Right atrium auricular region (tissue), 2 donors: ENCODE results near the gene IER2. TPM values are rescaled to one million over a fixed set of nuclear protein-coding genes. Genes with fewer than 3 reads are reported as not detected.
"Not testable (repeated sequence)": the region's sequence is repeated elsewhere in the genome, so short reads cannot be mapped to it uniquely, and the experiment has no call there.

Experiments
- DNase-seq: peaks from one replicate; pipeline ENCODE4 v3.0.0-alpha.2; 2019; ENCODE audit warnings: low spot score
- H3K27ac ChIP-seq, 2 donors: fragments of 200-600 bp; sonication (generic); 1 replicate in 1 of 2; 2 replicates in 1 of 2; pipeline ENCODE4 v1.5.1; 2016 to 2019
- H3K27me3 ChIP-seq, 2 donors: fragments of 200-600 bp; sonication (generic); one replicate each; pipeline versions ENCODE4 v1.5.1 to v1.6.0; 2017 to 2019
- H3K36me3 ChIP-seq: fragments of 200-600 bp; sonication (generic); one replicate; pipeline ENCODE4 v1.5.1; 2016
- H3K4me1 ChIP-seq, 2 donors: fragments of 200-600 bp; sonication (generic); one replicate each; pipeline versions ENCODE4 v1.5.1 to v1.6.0; 2017 to 2019
- H3K4me3 ChIP-seq, 2 donors: fragments of 200-600 bp; sonication (generic); 1 replicate in 1 of 2; 2 replicates in 1 of 2; pipeline ENCODE4 v1.5.1; 2017 to 2019; ENCODE audit warnings: mild to moderate bottlenecking in 1 of 2, moderate library complexity in 1 of 2
- H3K9me3 ChIP-seq, 2 donors: fragments of 200-600 bp; sonication (generic); one replicate each; pipeline ENCODE4 v1.5.1; 2019
- CTCF ChIP-seq, 2 donors: fragments of 200-600 bp; sonication (generic); IDR thresholded peaks; one replicate each; pipeline ENCODE4 v1.5.1; 2019; ENCODE audit warnings: antibody characterized with exemption in 2 of 2
- total RNA-seq, 2 donors: library from RNA; depleted of rRNA; stranded (reverse); fragments of >200 nt; gene quantifications; one replicate each; pipeline ENCODE4 v1.1.0, GENCODE V29; 2016

Gene IER2
- total RNA-seq, 2 donors from 2014 or later = 35.4 to 139 TPM

GRCh38 chr19:13171146-13171545 is 20.9 kb downstream of the IER2 start:
- no peak for DNase-seq
- Histone ChIP-seq H3K27ac (no peak overlapping the region), H3K27me3 (no peaks in the 10 kb centered on the region), H3K4me3 (no peak overlapping the region), H3K4me1 (peaks cover 0 to 38% of the 10 kb centered on the region in 2 donors), H3K36me3 (no peaks in the 10 kb centered on the region), H3K9me3 (no peaks in the 10 kb centered on the region)
- TF ChIP-seq CTCF (IDR thresholded peaks at IDR 0.05) = no peak

DNA sequence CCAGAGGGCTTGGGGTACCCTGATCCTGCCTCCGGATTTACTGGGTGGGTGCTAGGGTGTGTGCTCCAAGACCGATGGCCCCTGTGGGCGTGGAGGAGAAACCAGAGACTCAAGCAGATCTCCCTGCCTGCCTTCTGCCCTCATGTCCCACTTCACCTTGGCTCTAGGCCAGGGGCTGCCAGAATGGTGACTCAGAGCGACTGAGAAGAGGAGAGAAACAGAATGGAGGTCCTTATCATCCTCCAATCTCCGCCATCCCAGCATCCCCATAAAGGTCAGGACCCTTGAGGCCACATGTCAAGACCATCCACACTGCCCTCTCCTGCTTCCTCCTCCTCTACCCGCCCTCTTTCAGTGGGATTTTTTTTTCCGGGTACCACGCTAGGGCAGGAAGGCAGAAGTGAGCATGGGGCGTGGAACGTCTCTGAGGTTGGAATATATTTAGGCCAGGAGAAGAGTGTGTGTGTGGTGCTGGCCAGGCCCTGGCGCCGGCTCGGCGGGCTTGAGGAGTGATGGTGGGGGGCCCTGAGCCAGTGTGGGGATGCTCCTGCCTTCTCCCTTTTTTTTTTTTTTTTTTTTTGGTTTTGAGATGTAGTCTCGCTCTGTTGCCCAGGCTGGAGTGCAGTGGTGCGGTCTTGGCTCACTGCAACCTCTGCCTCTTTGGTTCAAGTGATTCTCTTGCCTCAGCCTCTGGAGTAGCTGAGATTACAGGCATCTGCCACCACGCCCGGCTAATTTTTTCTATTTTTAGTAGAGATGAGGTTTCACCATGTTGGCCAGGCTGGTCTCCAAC is 22.3 kb downstream of the IER2 start:
- Histone ChIP-seq H3K4me3 (no peak overlapping the region), H3K36me3 (no peaks in the 10 kb centered on the region), H3K27ac (peak overlapping the region; percentile 64 to 67), H3K4me1 (peaks cover 0 to 24% of the 10 kb centered on the region in 2 donors), H3K9me3 (no peaks in the 10 kb centered on the region), H3K27me3 (no peaks in the 10 kb centered on the region)
- no peak for TF ChIP-seq CTCF (IDR thresholded peaks at IDR 0.05)
- DNase-seq = peak; percentile 88

GRCh38 chr19:13173139-13173737 is 23.0 kb downstream of the IER2 start:
- Histone ChIP-seq H3K27me3 (no peaks in the 10 kb centered on the region), H3K4me1 (peaks cover 0 to 17% of the 10 kb centered on the region in 2 donors), H3K4me3 (no peak overlapping the region), H3K9me3 (no peaks in the 10 kb centered on the region), H3K27ac (peak overlapping the region; percentile 64 to 67), H3K36me3 (no peaks in the 10 kb centered on the region)
- TF ChIP-seq CTCF (IDR thresholded peaks at IDR 0.05) = no peak
- no peak for DNase-seq

DNA sequence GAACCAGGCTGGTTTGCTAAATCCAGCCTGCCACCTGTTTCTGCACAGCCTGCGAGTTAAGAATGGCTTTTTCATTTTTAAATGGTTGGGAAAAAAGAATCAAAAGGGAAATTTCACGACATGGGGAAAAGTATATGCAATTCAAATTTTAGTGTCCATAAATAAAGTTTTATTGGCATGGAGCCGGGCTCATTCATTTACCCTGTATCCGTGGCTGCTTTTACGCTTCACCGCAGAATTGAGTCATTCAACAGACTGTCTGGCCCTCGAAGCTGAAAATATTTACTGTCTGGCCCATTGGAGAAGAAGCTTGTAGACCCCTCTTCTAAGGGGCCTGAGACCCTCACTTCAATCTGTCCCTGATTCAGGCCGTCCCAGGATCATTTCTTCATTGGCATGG is 26.1 kb downstream of the IER2 start:
- no peaks in the 10 kb centered on the region for H3K9me3 ChIP-seq
- no peaks in the 10 kb centered on the region for H3K36me3 ChIP-seq
- peaks cover 0 to 18% of the 10 kb centered on the region in 2 donors for H3K4me1 ChIP-seq
- DNase-seq = no peak
- H3K27ac ChIP-seq = no peak overlapping the region
- no peak for TF ChIP-seq CTCF (IDR thresholded peaks at IDR 0.05)
- H3K4me3 ChIP-seq = no peak overlapping the region
- H3K27me3 ChIP-seq = no peaks in the 10 kb centered on the region

DNA sequence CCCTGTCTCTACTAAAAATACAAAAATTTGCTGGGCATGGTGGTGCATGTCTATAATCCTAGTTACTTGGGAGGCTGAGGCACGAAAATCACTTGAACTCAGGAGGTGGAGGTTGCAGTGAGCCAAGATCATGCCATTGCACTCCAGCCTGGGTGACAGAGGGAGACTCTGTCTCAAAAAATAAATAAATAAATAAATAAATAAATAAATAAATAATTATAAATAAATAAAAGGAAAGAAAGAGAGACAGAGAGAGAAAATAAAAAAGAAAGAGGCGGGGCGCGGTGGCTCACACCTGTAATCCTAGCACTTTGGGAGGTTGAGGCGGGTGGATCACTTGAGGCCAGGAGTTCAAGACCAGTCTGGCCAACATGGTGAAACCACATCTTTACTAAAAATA is 27.4 kb downstream of the IER2 start:
- DNase-seq, H3K36me3 ChIP-seq, H3K27me3 ChIP-seq, H3K9me3 ChIP-seq, H3K27ac ChIP-seq, H3K4me3 ChIP-seq: not testable (repeated sequence)
- peaks cover 0 to 21% of the 10 kb centered on the region in 2 donors for H3K4me1 ChIP-seq

DNA sequence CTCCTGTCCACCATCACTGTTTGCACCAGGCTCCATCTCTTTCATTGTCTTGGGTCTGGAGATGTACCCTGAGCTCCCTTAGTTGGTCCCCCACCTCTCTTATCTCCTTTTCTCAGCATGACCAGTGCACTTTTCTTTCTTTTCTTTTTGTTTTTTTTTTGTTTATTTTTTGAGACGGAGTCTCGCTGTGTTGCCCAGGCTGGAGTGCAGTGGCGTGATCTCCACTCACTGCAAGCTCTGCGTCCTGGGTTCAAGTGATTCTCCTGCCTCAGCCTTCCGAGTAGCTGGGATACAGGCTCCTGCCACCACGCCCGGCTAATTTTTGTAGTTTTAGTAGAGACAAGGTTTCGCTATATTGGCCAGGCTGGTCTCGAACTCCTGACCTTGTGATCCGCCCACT is 28.1 kb downstream of the IER2 start:
- not testable (repeated sequence) for H3K36me3 ChIP-seq, DNase-seq, H3K4me3 ChIP-seq, H3K27me3 ChIP-seq, H3K9me3 ChIP-seq, H3K27ac ChIP-seq
- H3K4me1 ChIP-seq = peaks cover 0 to 14% of the 10 kb centered on the region in 2 donors
